Astrocyte of the spinal cord (primary cell): Measurements from ENCODE around the gene FREM1.

Experiments used
- DNase-seq: peaks from one replicate; pipeline ENCODE4 v3.0.0; 2011; ENCODE audit warnings: low read depth, low spot score
- H3K4me3 ChIP-seq: 2 replicates; pipeline ENCODE4 v1.5.1; 2011; ENCODE audit warnings: low read depth, mild to moderate bottlenecking, low read length, moderate library complexity
- CTCF ChIP-seq: IDR thresholded peaks from 2 replicates; pipeline ENCODE4 v1.5.1; 2012; ENCODE audit warnings: low read depth, mild to moderate bottlenecking, low read length, inconsistent platforms
- in situ Hi-C: cut with HindIII; loops from 2 replicates; pipeline ENCODE4 v1.10.0; 2017; ENCODE audit warnings: low sequenced_read_pairs

FREM1 gene

DNA sequence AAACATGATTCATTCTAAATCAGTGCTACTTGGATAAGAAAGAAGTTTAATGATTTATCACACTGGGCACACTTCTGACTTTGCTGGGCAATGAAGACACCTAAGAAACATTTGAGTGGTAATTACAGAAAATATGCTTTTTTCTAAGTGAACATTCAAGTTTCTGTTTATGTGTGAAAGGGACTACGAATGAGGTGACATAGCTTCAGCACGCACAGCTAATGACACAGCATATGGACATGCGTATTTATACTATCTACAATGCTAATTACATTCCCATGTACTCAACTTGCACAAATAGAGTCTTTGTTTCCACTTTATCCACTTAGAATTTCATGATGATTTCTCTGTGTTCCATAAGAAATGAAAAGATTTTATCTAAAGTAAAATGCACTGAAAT, 40.6 kb downstream of the FREM1 start:
- in situ Hi-C loops: no loop called here
- no peak overlapping the region for H3K4me3 ChIP-seq
- DNase-seq: no peak
- TF ChIP-seq CTCF: no peak

DNA sequence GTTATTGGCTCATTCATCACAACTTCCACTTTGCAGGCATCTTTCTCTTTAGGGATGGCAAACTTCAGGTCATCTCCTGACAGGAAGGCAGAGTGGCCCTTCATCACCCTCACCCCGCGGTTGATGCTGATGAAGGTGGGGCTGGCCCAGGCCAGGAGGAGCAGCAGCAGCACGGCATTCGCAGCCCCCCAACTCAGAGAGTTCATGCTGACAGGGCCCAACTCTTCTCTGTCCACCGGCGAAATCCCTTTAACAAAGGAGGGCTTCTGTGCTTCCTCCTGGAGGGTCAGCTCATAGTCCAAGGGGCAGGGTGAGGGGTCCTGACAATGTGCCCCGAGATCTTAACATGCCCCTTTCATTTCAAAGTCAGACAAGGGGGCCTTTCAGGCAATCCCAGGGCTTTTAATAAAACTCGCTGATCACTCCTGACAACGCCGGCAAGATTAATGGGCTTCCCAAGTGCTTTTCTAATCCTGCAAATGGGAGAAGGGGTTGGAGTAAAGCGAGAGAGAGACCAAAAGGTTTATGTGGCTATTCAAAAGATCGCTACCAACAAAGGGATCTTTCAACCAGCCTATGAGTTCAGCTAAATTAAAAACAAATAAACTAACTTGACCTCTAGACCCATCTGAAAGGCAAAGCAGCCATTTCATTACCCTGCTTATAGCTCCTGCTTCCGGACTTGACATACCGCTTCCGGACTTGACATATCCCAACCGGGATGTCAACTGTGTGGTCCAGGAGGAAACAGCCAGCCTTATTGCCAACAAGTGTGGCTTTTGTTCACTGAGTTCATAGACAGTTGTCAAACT, 41.2 kb downstream of the FREM1 start:
- in situ Hi-C loops: no loop called here
- TF ChIP-seq CTCF: no peak
- no peak overlapping the region for H3K4me3 ChIP-seq
- no peak for DNase-seq

DNA sequence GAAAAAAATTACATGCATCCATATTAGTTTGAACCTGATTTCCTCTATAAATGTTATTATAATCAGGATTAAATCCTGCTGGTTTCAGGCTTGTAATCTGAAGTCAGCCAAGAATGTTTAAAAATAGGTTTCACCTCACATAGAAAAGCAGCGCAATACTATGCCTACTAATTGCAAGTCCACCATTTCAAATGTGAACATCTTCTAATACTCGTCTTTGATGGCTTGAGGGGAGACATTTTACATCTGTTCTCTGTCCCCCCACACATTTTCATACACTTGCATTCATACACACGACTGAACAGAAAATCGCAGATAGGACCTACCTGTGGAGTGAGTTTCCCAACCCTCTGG, 41.8 kb downstream of the FREM1 start:
- no peak for DNase-seq
- in situ Hi-C loops: no loop called here
- no peak for TF ChIP-seq CTCF
- H3K4me3 ChIP-seq: no peak overlapping the region

DNA sequence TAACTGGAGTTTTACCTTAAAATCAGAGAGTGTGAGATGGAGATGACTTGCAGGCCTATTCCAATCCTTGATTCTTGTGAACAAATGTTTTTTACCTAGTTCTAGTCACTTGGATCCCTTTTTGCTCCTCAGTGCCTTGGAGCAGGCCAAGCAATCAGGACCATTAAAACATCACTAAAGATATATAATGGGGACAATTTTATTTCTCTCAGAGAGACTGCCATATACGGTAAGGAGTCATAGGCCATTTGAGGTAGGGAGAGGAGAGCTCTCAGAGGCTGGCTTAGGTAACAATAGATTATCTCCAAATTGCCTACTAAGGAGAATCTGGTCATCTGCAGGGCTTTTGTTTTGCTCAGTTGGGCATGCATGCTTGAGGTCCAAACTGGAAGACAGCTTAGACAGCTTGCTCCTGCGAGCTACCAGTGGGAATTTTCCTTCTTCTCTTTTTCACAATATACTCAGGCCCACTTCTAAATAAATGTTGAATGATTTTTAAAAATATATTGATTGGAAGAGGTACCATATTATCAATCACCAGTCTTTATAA, 44.0 kb downstream of the FREM1 start:
- no peak overlapping the region for H3K4me3 ChIP-seq
- DNase-seq: no peak
- in situ Hi-C loops: no loop called here
- no peak for TF ChIP-seq CTCF

DNA sequence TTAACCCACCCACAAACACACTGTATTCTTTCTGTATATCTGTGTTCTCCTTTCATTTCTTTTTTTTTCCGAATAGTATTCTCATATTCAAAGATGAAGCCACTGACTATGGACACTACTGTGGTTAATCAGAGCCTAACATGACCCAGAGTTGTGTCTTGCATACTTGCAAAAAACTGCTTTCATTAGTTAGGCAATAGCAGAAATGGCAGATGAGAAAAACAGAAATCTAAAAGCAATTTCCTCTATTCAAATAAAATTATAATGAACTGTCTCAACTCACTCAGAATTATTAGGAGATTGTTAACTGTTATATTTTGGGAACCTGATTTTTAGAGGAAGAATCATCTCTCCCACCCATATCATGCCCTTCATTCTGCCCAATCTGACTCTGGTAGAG, 45.9 kb downstream of the FREM1 start:
- no peak overlapping the region for H3K4me3 ChIP-seq
- no peak for TF ChIP-seq CTCF
- no peak for DNase-seq
- in situ Hi-C loops: no loop called here

DNA sequence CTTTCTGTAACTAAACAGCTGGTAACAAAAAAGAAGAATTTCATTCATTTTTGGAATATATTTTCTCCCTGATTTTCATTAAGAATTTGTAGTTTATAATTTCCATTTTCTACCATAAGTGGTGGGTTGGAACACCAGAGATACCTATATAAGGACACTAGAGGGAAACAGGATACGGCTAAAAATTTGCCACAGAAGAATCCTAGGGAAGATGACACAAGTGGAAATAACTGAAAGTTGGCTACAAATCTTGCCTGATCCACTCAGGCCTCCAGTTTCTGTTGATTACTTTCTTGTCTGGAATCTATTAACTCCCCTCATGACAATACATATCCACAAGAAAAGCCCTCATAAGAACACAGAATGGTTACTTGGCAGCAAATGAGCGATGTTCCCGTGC, 46.8 kb downstream of the FREM1 start:
- TF ChIP-seq CTCF: no peak
- in situ Hi-C loops: no loop called here
- no peak overlapping the region for H3K4me3 ChIP-seq
- DNase-seq: no peak
